MM.1S (cell line): ENCODE measurements around the gene TIAM1.

Experiments
- CTCF ChIP-seq: fragments of 300-600 bp; sonication (generic); IDR thresholded peaks from 2 replicates; pipeline ENCODE4 v1.5.1; 2016; ENCODE audit warnings: antibody characterized with exemption, low read length, mixed read lengths
- EZH2 ChIP-seq: fragments of 300-600 bp; sonication (generic); optimal IDR thresholded peaks from 2 replicates; pipeline ENCODE3; 2017; ENCODE audit warnings: low read depth, mild to moderate bottlenecking, antibody characterized with exemption, low read length, mixed read lengths
- EZH2phosphoT487 ChIP-seq: fragments of 300-600 bp; sonication (generic); IDR thresholded peaks from 2 replicates; pipeline ENCODE4 v1.6.1; 2018; ENCODE audit warnings: antibody characterized with exemption, low read length

GRCh38 chr21:31348188-31348587 lies 4.1 kb upstream of the TIAM1 start:
- TF ChIP-seq CTCF = no peak
- TF ChIP-seq EZH2 = no peak
- no peak for TF ChIP-seq EZH2phosphoT487
